ENCODE data around the gene KDM2B. TPM values are rescaled to one million over a fixed set of nuclear protein-coding genes. Genes with fewer than 3 reads are reported as not detected.
"Not testable (repeated sequence)": the region's sequence is repeated elsewhere in the genome, so short reads cannot be mapped to it uniquely, and the experiment has no call there.

Gene KDM2B
- total RNA-seq, 1 donor, result 63.7 TPM

DNA sequence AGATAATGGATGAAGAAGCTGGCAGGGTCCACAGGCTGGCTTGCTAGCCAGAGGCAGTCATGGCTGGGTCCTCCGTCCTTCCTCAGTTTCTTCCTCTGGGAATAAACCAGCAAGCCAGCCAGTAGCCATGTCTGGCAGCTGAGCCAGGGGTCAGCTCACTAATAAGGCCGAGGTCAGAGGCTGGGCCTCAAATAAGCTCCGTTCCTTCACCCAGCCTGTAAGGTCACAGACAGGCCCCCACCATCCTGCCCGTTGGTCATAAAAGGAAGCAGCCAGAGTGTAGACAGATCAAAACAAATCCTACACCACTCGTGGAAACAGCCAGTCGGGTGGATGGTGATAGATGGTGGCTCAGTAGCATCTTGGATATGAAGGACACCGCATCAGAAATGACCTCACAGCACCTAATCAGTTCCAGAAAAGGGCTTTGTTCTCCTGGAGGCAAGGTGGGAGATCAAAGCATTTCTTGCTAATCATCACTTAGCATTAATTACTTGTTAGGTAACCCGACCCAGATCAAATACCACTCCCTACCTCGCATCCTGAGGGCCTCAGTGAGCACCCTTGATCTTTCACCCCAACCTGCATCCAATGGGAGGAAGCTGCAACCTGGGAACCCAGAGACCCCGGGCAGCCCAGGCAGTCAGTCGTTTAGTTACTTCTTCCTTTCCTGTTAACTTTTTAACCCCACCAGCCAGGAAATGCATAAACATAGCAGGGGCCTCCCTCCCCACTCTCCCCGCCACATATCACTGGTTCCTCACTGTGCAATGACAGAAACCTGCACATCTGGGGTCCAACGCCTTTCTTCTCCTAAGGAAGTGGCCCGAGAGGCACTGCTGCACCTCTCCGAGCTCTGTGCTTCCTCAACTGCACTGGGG is 90.2 kb downstream of the KDM2B start:
- Histone ChIP-seq H3K4me3 (ENCODE audit: low read length) (no peak overlapping the region), H3K9me3 (ENCODE audit: low read depth, low read length) (no peaks in the 10 kb centered on the region), H3K4me1 (ENCODE audit: insufficient read depth, low read length) (peaks cover 27% of the 10 kb centered on the region), H3K27me3 (ENCODE audit: insufficient read depth, low read length) (no peaks in the 10 kb centered on the region)

- Histone ChIP-seq H3K27me3 (ENCODE audit: insufficient read depth, low read length) (no peaks in the 10 kb centered on the region), H3K9me3 (ENCODE audit: low read depth, low read length) (no peaks in the 10 kb centered on the region), H3K4me1 (ENCODE audit: insufficient read depth, low read length) (peaks cover 27% of the 10 kb centered on the region), H3K4me3 (ENCODE audit: low read length) (no peak overlapping the region)
Observed at GRCh38 chr12:121489874-121490273, 90.9 kb downstream of the KDM2B start.

GRCh38 chr12:121484967-121485366 is 95.9 kb downstream of the KDM2B start:
- no peak overlapping the region for H3K4me3 ChIP-seq (ENCODE audit: low read length)
- H3K4me1 ChIP-seq (ENCODE audit: insufficient read depth, low read length), result peaks cover 4% of the 10 kb centered on the region
- no peaks in the 10 kb centered on the region for H3K27me3 ChIP-seq (ENCODE audit: insufficient read depth, low read length)
- H3K9me3 ChIP-seq (ENCODE audit: low read depth, low read length), result no peaks in the 10 kb centered on the region

DNA sequence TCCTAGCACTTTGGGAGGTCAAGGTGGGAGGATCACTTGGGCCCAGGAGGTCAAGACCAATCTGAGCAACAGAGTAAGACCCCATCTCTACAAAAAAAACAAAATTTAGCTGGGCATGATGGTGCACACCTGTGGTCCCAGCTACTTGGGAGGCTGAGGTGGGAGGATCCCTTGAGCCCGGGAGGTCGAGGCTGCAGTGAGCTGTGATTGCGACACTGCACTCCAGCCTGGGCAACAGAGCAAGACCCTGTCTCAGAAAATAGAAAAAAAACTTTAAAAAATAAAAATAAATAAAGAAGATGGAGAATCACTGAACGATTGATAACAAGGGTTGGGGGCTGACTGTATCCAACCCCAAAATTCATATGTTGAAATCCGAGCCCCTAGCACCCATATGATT is 96.3 kb downstream of the KDM2B start:
- H3K9me3 ChIP-seq (ENCODE audit: low read depth, low read length); H3K4me3 ChIP-seq (ENCODE audit: low read length); H3K27me3 ChIP-seq (ENCODE audit: insufficient read depth, low read length); H3K4me1 ChIP-seq (ENCODE audit: insufficient read depth, low read length): not testable (repeated sequence)

DNA sequence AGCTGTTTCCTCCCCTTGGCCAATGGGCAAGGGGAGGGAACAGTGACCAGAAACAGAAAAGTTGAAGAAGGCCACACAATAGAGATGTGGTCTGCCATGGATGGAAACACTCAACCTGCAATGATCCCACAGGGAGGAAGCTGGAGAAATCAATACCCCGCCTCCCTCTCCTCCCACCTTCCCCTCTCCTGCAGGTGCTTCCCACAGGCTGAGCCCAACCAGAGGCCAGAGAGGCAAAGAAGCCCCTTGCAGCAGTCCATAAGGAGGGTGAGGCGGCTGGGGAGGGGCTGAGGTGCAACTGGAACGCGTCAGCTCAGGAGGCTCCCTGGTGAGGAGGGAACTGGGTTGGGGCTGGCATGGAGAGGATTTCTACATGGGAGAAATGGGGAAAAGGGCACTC is 96.9 kb downstream of the KDM2B start:
- H3K9me3 ChIP-seq (ENCODE audit: low read depth, low read length), result no peaks in the 10 kb centered on the region

GRCh38 chr12:121476477-121476876 is 104.3 kb downstream of the KDM2B start:
- no peaks in the 10 kb centered on the region for H3K9me3 ChIP-seq (ENCODE audit: low read depth, low read length)
- H3K27me3 ChIP-seq (ENCODE audit: insufficient read depth, low read length), result no peaks in the 10 kb centered on the region

More for the DNA sequence above, 96.9 kb downstream of the KDM2B start:
- Histone ChIP-seq H3K4me1 (ENCODE audit: insufficient read depth, low read length) (no peaks in the 10 kb centered on the region), H3K27me3 (ENCODE audit: insufficient read depth, low read length) (no peaks in the 10 kb centered on the region), H3K4me3 (ENCODE audit: low read length) (no peak overlapping the region)

GRCh38 chr12:121475279-121475678 is 105.5 kb downstream of the KDM2B start:
- H3K27me3 ChIP-seq (ENCODE audit: insufficient read depth, low read length), result no peaks in the 10 kb centered on the region
- H3K9me3 ChIP-seq (ENCODE audit: low read depth, low read length), result no peaks in the 10 kb centered on the region
- H3K4me3 ChIP-seq (ENCODE audit: low read length), result no peak overlapping the region
- peaks cover 13% of the 10 kb centered on the region for H3K4me1 ChIP-seq (ENCODE audit: insufficient read depth, low read length)

More at GRCh38 chr12:121476477-121476876, 104.3 kb downstream of the KDM2B start:
- H3K4me1 ChIP-seq (ENCODE audit: insufficient read depth, low read length), result peaks cover 1% of the 10 kb centered on the region
- no peak overlapping the region for H3K4me3 ChIP-seq (ENCODE audit: low read length)

- H3K9me3 ChIP-seq (ENCODE audit: low read depth, low read length), result no peaks in the 10 kb centered on the region
- no peaks in the 10 kb centered on the region for H3K27me3 ChIP-seq (ENCODE audit: insufficient read depth, low read length)
- peaks cover 21% of the 10 kb centered on the region for H3K4me1 ChIP-seq (ENCODE audit: insufficient read depth, low read length)
- no peak overlapping the region for H3K4me3 ChIP-seq (ENCODE audit: low read length)
Observed at GRCh38 chr12:121472150-121472905, 108.5 kb downstream of the KDM2B start.

DNA sequence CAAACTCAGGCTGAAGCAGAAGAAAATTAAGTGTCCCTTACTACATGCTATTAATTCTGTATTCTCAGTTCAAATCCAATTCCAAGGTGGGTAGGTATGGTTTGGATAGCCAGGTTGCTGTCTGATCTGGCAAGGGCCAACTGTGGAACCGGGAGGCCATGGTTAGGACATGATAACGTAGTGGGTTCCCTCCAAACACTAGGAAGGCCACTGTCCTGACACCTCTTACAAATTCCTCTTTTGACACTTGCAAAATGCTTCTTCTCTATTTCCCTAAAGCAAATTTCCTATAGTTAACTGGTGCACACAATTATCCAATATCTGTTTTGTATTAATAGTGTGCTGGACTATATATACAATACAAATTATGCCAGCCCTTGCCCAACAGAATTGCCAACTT is 110.1 kb downstream of the KDM2B start:
- H3K4me3 ChIP-seq (ENCODE audit: low read length), result no peak overlapping the region
- no peaks in the 10 kb centered on the region for H3K9me3 ChIP-seq (ENCODE audit: low read depth, low read length)
- H3K4me1 ChIP-seq (ENCODE audit: insufficient read depth, low read length), result peaks cover 27% of the 10 kb centered on the region

DNA sequence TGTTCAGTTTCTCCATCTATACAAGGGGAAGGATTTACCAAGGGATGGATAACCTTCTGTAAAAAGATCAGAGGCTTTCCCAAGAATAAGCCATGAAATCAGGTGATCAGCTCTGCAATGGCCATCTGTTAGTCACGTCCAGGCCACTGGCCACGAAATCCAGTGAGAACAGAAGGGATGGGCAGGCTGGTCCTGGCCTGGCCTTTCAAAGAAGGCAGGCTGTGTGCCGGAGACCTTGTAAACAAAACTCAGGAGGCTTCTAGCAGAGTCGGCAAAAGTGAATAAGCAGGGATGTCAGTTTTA is 112.4 kb downstream of the KDM2B start:
- peaks cover 50% of the 10 kb centered on the region for H3K4me1 ChIP-seq (ENCODE audit: insufficient read depth, low read length)
- H3K27me3 ChIP-seq (ENCODE audit: insufficient read depth, low read length), result no peaks in the 10 kb centered on the region
- no peak overlapping the region for H3K4me3 ChIP-seq (ENCODE audit: low read length)
- no peaks in the 10 kb centered on the region for H3K9me3 ChIP-seq (ENCODE audit: low read depth, low read length)

More for the DNA sequence above, 110.1 kb downstream of the KDM2B start:
- H3K27me3 ChIP-seq (ENCODE audit: insufficient read depth, low read length), result no peaks in the 10 kb centered on the region

DNA sequence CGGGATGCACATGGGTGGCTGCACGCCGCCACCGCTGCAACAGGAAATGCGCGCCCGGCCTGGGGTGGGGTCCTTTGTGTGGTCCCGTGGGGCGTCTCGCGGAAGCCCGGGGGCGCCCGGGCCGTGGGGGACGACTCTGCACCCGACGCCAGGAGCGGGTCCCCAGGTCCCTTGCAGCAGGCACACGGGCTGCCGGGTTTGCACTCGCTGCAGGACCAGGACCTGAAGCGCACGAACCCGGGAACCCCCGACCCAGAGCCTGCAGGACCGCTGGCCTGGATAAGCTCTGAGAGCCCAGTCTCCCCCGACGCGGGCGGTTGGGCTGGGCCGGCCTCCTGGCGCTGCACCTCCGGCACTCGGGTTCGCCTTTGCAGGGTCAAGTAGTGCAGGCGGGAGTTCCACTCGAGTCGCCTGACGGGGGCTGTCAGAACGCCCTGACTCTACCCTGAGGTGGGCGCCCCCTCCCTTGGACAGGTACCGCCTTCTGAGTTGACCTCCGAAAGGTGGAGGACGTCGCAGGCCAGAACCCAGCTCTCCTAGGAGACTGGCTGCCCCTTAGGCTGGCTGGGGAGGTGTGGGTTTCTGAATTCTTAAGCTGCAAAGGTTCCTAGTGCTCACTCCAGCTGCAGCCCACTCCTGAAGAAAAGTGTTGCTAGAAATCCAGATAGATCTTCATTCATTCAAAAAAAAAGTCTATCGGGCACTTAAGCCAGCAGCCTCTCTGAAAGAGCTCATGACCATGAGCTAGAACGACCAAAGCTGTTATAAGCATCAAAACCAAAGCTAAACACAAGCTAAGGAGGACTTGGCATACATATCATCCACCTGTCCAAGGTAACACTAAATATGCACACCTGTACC is 113.0 kb downstream of the KDM2B start:
- peak overlapping the region; percentile 33 for H3K4me3 ChIP-seq (ENCODE audit: low read length)
- no peaks in the 10 kb centered on the region for H3K27me3 ChIP-seq (ENCODE audit: insufficient read depth, low read length)
- H3K9me3 ChIP-seq (ENCODE audit: low read depth, low read length), result no peaks in the 10 kb centered on the region
- peaks cover 52% of the 10 kb centered on the region for H3K4me1 ChIP-seq (ENCODE audit: insufficient read depth, low read length)

DNA sequence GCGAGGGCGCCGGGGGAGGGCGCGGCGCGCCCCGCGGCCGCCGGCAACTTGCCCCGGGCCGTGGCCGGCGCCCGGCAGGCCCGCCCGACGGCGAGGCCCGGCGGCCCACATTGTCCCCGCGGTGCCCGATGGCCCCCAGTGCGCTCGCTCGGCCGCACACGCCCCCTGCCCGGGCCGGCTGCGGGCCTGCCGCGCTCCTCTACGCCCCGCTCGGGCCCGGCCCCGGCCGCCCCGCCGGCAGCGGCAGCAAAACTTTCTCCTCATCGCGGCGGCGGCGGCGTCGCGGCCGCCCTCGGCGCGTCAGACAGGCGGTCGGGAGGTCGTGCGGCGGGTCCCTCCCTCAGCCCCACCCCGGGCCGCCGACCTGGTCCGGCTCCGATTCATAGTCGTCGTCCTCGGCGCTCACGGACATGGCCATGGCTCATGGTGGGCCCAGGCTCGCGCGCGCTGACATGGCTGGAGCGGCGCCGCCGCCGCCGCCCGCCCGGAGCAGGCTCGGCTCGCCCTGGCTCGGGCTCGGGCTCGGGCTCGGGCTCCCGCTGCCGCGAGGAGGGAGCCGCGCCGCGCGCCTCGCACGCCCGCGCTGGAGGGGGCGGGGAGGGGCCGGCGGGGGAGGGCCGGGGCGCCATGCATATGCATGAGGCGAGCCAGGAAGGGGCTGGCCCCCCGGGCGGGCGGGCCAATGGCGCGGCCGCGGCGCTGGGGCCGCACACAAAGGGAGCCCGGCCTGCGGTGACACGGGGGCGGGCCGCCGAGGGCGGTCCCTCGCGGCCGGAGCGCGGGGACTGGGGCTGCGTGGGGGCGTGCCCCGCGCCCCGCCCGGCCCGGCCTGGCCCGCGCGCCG is 113.8 kb downstream of the KDM2B start:
- no peaks in the 10 kb centered on the region for H3K9me3 ChIP-seq (ENCODE audit: low read depth, low read length)
- H3K4me3 ChIP-seq (ENCODE audit: low read length), result peak overlapping the region; percentile 61
- H3K4me1 ChIP-seq (ENCODE audit: insufficient read depth, low read length), result peaks cover 60% of the 10 kb centered on the region
- no peaks in the 10 kb centered on the region for H3K27me3 ChIP-seq (ENCODE audit: insufficient read depth, low read length)

DNA sequence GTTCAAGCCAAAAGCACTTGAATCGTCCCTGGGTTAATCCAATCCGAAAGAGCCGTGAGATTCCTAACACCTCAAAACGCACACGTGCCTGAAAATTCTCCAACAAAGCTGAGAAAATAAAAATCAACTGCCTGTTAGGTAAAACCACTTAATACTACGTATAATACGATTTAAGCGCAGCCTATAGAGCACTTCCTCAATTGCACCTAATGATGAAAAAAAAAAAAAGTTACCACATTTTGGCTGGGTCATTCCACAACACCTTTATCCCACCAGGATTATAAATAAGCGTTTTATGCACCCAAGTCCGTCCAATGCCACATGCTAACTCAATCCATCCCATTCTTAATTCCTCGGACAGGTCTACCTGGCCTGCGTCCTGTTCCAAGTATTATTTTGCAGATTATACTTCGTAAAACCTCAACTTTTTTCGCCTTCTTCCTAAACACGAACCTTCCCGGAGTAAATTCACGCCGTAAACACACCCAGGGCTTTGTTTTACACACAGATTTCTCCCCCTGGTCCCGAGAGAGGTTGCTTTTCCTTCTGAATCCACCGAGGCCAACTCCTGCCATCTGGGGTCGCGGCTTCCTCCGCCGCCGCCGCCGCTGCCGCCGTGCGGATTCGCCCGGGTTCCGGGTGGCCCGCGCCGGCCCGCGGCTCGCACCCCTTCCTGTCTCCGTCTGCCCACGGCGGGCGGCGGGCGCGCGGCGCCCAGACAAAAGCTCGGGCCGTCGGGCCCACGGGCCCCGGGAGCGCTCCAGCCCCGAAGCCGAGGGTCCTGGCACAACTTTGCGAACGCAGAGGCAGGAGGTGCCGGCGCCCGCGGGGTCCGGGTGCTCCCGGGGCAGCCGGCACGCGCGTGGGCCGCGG is 114.7 kb downstream of the KDM2B start:
- peaks cover 64% of the 10 kb centered on the region for H3K4me1 ChIP-seq (ENCODE audit: insufficient read depth, low read length)
- H3K4me3 ChIP-seq (ENCODE audit: low read length), result peak overlapping the region; percentile 61

More for the DNA sequence above, 114.7 kb downstream of the KDM2B start:
- Histone ChIP-seq H3K27me3 (ENCODE audit: insufficient read depth, low read length) (no peaks in the 10 kb centered on the region), H3K9me3 (ENCODE audit: low read depth, low read length) (no peaks in the 10 kb centered on the region)
